ENCODE data around the gene COMTD1. TPM values are rescaled to one million over a fixed set of nuclear protein-coding genes. Genes with fewer than 3 reads are reported as not detected.

Gene COMTD1
- total and polyA plus RNA-seq, 10 of the 15 experiments (the other 5 are each of a cell fraction or from before 2014, with no cell fraction given) = 0.39 to 64.3 (median 26.0) TPM

- Histone ChIP-seq H2AFZ (ENCODE audit: control insufficient read depth, low read depth, low read length) (no peak overlapping the region), H3K27me3 (replicated peaks in 1 of 2; ENCODE audit: control insufficient read depth in 2 of 2, insufficient read depth in 2 of 2, low read length in 1 of 2) (no peaks in the 10 kb centered on the region), H3K4me3 (no peak overlapping the region), H3K27ac (ENCODE audit: control insufficient read depth, insufficient read depth) (no peak overlapping the region), H4K20me1 (ENCODE audit: control insufficient read depth, insufficient read depth) (no peaks in the 10 kb centered on the region; the same call in 1 of the 2 replicates), H3K4me2 (ENCODE audit: control insufficient read depth, insufficient read depth) (no peak overlapping the region), H3K36me3 (ENCODE audit: control insufficient read depth in 2 of 2, insufficient read depth in 2 of 2, low read length in 1 of 2) (no peaks in the 10 kb centered on the region), H3K9ac (ENCODE audit: control insufficient read depth, insufficient read depth, low read length) (no peak overlapping the region), H3K79me2 (ENCODE audit: control insufficient read depth, insufficient read depth, low read length) (no peaks in the 10 kb centered on the region), H3K9me3 (replicated peaks; ENCODE audit: control insufficient read depth, insufficient read depth, low read length) (no peaks in the 10 kb centered on the region; the same call in 2 of the 3 replicates), H3K4me1 (ENCODE audit: control insufficient read depth, insufficient read depth, low read length) (no peaks in the 10 kb centered on the region)
- FAIRE-seq (no peak), ATAC-seq (no peak), DNase-seq (ENCODE audit: low read depth, low spot score) (no peak)
- WGBS (ENCODE audit: insufficient coverage, insufficient replicate concordance, low lambda C conversion rate, missing lambda C conversion rate) = 32% methylated on average over 5 of the region's 5 CpGs
- CTCF ChIA-PET = no interaction called here
- TF ChIP-seq BCLAF1 (IDR thresholded peaks at IDR 0.05) = no peak
- TF ChIP-seq TCF7 (IDR thresholded peaks at IDR 0.05; ENCODE audit: borderline replicate concordance) = no peak
- TF ChIP-seq CBFB (IDR thresholded peaks at IDR 0.05; ENCODE audit: low read depth) = no peak
- TF ChIP-seq NBN (IDR thresholded peaks at IDR 0.05) = no peak
- TF ChIP-seq TARDBP (IDR thresholded peaks at IDR 0.05; ENCODE audit: borderline replicate concordance) = no peak
- TF ChIP-seq PAX5 (IDR thresholded peaks at IDR 0.05; ENCODE audit: borderline replicate concordance, low read depth, low read length) = no peak
- TF ChIP-seq STAT1 (conservative IDR thresholded peaks at IDR 0.05) = no peak
- RAD21 ChIA-PET (ENCODE audit: unreplicated experiment) = no interaction called here
- POLR2A ChIA-PET = no interaction called here
- intact Hi-C loops (cut with micrococcal nuclease; ENCODE audit: unreplicated experiment) (no loop called here), in situ Hi-C loops (cut with MboI) (no loop called here)
- SMC1A ChIA-PET (ENCODE audit: uncharacterized antibody, unreplicated experiment) = interaction anchor here (0.5 kb wide), 1 partner anchor 138 kb away, joined by 3 read pairs; no protein-coding TSS in a partner anchor
- no TSS peak for BruUV-seq (replicated peaks)
Measured at GRCh38 chr10:75247797-75248196, 12.0 kb upstream of the COMTD1 start.

Measured in GM12878 (cell line).